Breast epithelium (tissue), 3 donors: ENCODE data around the gene VSTM2A.

Experiments
- CTCF ChIP-seq, 3 donors: fragments of 450-650 bp; IDR thresholded peaks; one replicate each; pipeline ENCODE4 v1.5.1; 2016 to 2017; ENCODE audit warnings: antibody characterized with exemption in 3 of 3, mild to moderate bottlenecking in 3 of 3, moderate library complexity in 3 of 3
- POLR2AphosphoS5 ChIP-seq, 3 donors: sonication (generic); formaldehyde crosslinking; IDR thresholded peaks; one replicate each; pipeline ENCODE4 v1.6.1; 2017; ENCODE audit warnings: antibody characterized with exemption in 3 of 3

- TF ChIP-seq POLR2AphosphoS5 (IDR thresholded peaks at IDR 0.05) (no peak), CTCF (IDR thresholded peaks at IDR 0.05) (no peak)
Observed at GRCh38 chr7:54560198-54560597, 18.0 kb downstream of the VSTM2A start.
